ENCODE measurements around the gene USP16.

Gene USP16

GRCh38 chr21:28991861-28992525 is 32.5 kb upstream of the USP16 start:
- DNase-seq (ENCODE audit: extremely low spot score): peak; percentile 30
- CTCF ChIA-PET: no interaction called here
- POLR2A ChIA-PET: interaction anchor here (0.6 to 3.7 kb wide), 16 partner anchors 9 to 100 kb away, joined by 3 to 103 read pairs (median 4); partner anchors contain the start of genes CCT8, RWDD2B and USP16
- TF ChIP-seq SP1 (IDR thresholded peaks at IDR 0.05) (no peak), SUZ12 (IDR thresholded peaks at IDR 0.05) (no peak), CTBP1 (IDR thresholded peaks at IDR 0.05; ENCODE audit: borderline replicate concordance) (no peak), NFRKB (IDR thresholded peaks at IDR 0.05) (no peak), FOXM1 (IDR thresholded peaks at IDR 0.05; ENCODE audit: borderline replicate concordance) (no peak), LEF1 (IDR thresholded peaks at IDR 0.05; ENCODE audit: borderline replicate concordance) (no peak), BHLHE40 (IDR thresholded peaks at IDR 0.05; ENCODE audit: borderline replicate concordance) (no peak)
- TF ChIP-seq, protein P1, sequence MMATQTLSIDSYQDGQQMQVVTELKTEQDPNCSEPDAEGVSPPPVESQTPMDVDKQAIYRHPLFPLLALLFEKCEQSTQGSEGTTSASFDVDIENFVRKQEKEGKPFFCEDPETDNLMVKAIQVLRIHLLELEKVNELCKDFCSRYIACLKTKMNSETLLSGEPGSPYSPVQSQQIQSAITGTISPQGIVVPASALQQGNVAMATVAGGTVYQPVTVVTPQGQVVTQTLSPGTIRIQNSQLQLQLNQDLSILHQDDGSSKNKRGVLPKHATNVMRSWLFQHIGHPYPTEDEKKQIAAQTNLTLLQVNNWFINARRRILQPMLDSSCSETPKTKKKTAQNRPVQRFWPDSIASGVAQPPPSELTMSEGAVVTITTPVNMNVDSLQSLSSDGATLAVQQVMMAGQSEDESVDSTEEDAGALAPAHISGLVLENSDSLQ (IDR thresholded peaks at IDR 0.05): no peak

DNA sequence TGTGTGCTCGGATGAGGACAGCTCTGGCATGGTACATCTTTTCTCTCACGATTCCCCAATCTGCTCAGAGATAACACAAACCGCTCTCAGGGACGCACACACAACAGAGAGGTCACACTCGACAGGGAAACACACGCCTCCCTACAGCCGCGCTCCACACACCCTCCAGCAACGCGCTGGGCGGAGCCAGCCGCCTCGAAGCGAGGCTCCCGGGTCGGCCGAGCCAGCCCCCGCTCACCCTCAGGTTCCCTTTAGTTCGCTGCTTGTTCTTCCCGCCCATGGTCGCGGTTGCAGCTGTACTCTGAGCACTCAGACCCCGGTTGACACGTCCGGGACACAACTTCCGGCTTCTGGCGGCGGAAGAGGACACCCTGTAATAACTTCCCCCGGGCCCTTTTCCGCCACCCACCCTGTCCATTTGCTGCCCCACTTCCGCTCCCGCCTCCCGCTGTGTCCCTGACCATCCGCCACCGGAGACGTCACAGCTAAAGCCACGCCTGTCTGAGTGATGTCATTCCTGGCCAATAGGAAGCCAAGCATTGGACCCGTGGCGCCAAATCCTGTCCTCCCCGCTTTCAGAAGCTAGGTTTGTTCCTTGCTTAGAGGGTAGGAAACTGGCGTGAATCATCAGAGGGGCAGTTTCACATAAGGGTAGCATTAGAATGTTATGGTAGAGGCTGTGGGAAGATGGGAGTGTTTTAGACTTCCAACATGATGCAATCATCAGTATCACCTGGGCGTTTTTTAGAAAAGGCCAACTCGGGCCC is 31.8 kb upstream of the USP16 start, which contains the start of gene LTN1:
Gene LTN1, minus strand, starts transcription at position 352 of the 767 bp plus-strand sequence. Its CDS starts 72 bp downstream, at position 280.
- DNase-seq (ENCODE audit: extremely low spot score): peak; percentile 98
- ChIA-PET POLR2A (interaction anchor here (0.6 to 3.7 kb wide), 18 partner anchors 8 to 308 kb away, joined by 3 to 103 read pairs (median 4); partner anchors contain the start of genes CCT8, RWDD2B and USP16), CTCF (no interaction called here)
- TF ChIP-seq BHLHE40 (IDR thresholded peaks at IDR 0.05; ENCODE audit: borderline replicate concordance): no peak
- TF ChIP-seq SUZ12 (IDR thresholded peaks at IDR 0.05): no peak
- TF ChIP-seq CTBP1 (IDR thresholded peaks at IDR 0.05; ENCODE audit: borderline replicate concordance): peak; percentile 85; the same call in 1 of the 2 replicates
- TF ChIP-seq FOXK2 (IDR thresholded peaks at IDR 0.05): no peak
- peak; percentile 89 for TF ChIP-seq ELF4 (IDR thresholded peaks at IDR 0.05)
- TF ChIP-seq L3MBTL2 (conservative IDR thresholded peaks at IDR 0.05): peak; percentile 36; the same call in 1 of the 2 replicates
- TF ChIP-seq, protein P1 (IDR thresholded peaks at IDR 0.05): peak; percentile 99

- ChIA-PET POLR2A (interaction anchor here (0.8 to 3.7 kb wide), 15 partner anchors 10 to 307 kb away, joined by 3 to 103 read pairs (median 4); partner anchors contain the start of genes CCT8, RWDD2B and USP16), CTCF (no interaction called here)
- DNase-seq (ENCODE audit: extremely low spot score): no peak
- no peak for TF ChIP-seq SP1 (IDR thresholded peaks at IDR 0.05)
- TF ChIP-seq CTBP1 (IDR thresholded peaks at IDR 0.05; ENCODE audit: borderline replicate concordance): no peak
- no peak for TF ChIP-seq SUZ12 (IDR thresholded peaks at IDR 0.05)
- no peak for TF ChIP-seq TARDBP (IDR thresholded peaks at IDR 0.05)
- no peak for TF ChIP-seq ZNF384 (IDR thresholded peaks at IDR 0.05)
- no peak for TF ChIP-seq NFRKB (IDR thresholded peaks at IDR 0.05)
- no peak for TF ChIP-seq FOXA1 (IDR thresholded peaks at IDR 0.05)
- TF ChIP-seq HDGF (IDR thresholded peaks at IDR 0.05; ENCODE audit: borderline replicate concordance): no peak
- TF ChIP-seq ELF4 (IDR thresholded peaks at IDR 0.05): no peak
- no peak for TF ChIP-seq L3MBTL2 (conservative IDR thresholded peaks at IDR 0.05)
Observed at GRCh38 chr21:28993293-28993629, 31.2 kb upstream of the USP16 start.

DNA sequence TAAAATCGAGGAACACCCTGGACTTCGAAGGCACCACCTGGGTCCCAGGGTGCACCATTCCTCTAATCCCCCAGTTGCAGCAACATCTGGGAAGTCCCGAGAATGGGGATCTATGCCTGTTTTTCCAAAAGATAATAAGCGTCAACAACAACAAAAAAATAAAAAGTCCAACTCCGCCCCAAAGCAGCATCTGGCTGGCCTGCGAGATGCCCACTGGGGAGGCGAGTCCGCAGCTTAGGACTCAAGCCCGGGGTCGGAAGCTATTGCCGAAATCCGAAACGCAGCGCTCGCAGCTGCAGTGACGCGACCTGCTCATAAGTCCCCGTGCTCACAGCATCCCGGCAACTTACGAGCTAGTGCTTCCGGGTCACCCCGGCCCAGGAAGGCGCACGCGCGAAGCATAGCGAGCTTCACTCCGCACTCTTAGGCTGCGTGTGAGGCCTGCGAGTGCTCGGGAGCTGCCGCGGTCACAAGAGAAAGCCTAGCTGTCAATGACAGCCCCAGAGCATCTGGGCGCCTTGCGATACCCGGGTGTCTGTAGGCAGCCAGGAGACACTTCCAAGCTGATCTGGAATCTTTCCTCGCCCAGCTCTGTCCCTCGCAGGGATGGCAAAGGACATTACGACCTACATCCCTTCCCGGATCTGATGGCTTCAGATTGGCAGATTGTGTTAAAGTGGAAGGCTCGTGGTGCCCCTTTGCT is 21.9 kb upstream of the USP16 start:
- CTCF ChIA-PET: no interaction called here
- POLR2A ChIA-PET: interaction anchor here (0.7 to 2.8 kb wide), 19 partner anchors 9 to 106 kb away, joined by 3 to 103 read pairs (median 4); partner anchors contain the start of genes CCT8, LTN1, RWDD2B and USP16
- TF ChIP-seq ZNF384 (IDR thresholded peaks at IDR 0.05) (no peak), L3MBTL2 (conservative IDR thresholded peaks at IDR 0.05) (peak; percentile 96), ELF4 (IDR thresholded peaks at IDR 0.05) (peak; percentile 79)
- TF ChIP-seq, protein P1 (IDR thresholded peaks at IDR 0.05): peak; percentile 42; the same call in 1 of the 2 replicates
- DNase-seq (ENCODE audit: extremely low spot score): peak; percentile 98

DNA sequence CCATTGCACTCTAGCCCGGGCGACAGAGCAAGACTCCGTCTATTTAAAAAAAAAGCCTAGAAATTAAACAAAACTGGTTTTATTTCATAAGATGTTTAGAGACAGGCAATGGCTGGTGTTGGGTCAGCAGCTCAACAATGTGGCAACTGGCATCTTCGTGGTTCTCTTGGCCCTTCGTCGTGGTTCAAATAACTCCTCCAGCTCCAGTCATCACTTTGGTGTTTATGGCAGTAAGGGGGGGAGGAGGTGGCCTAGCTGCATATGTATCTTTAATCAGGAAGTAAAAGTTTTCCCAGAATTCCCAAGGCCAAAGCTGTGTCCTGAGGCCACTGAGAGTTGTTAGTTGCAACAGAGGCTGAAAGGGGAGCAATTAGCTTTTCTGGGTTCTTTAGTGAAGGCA is 18.8 kb upstream of the USP16 start:
- ChIA-PET POLR2A (interaction anchor here (1.4 to 3.0 kb wide), 3 partner anchors 13 to 19 kb away, joined by 9 to 11 read pairs (median 10); partner anchors contain the start of genes LTN1, RWDD2B and USP16), CTCF (no interaction called here)
- TF ChIP-seq ZNF384 (IDR thresholded peaks at IDR 0.05) (no peak), TARDBP (IDR thresholded peaks at IDR 0.05) (no peak), SUZ12 (IDR thresholded peaks at IDR 0.05) (no peak), HDGF (IDR thresholded peaks at IDR 0.05; ENCODE audit: borderline replicate concordance) (no peak), L3MBTL2 (conservative IDR thresholded peaks at IDR 0.05) (no peak), FOXK2 (IDR thresholded peaks at IDR 0.05) (no peak), FOXM1 (IDR thresholded peaks at IDR 0.05; ENCODE audit: borderline replicate concordance) (no peak), LEF1 (IDR thresholded peaks at IDR 0.05; ENCODE audit: borderline replicate concordance) (no peak), ARNT (IDR thresholded peaks at IDR 0.05) (no peak), CTBP1 (IDR thresholded peaks at IDR 0.05; ENCODE audit: borderline replicate concordance) (no peak)
- TF ChIP-seq, protein P1 (IDR thresholded peaks at IDR 0.05): no peak
- DNase-seq (ENCODE audit: extremely low spot score): no peak

Data from HEK293T (cell line).